Thymus (tissue), 11 donors: Measurements from ENCODE around the gene TNRC6A. TPM values are rescaled to one million over a fixed set of nuclear protein-coding genes. Genes with fewer than 3 reads are reported as not detected.
"Not testable (repeated sequence)": the region's sequence is repeated elsewhere in the genome, so short reads cannot be mapped to it uniquely, and the experiment has no call there.

ENCODE experiments used
- DNase-seq, 9 donors: peaks; one replicate each; pipeline ENCODE4 v3.0.0-alpha.2; 2013; ENCODE audit warnings: low spot score in 9 of 9, low read depth in 6 of 9, missing footprints in 1 of 9
- H3K27ac ChIP-seq, 2 donors: one replicate each; pipeline ENCODE4 v1.5.1; 2013; ENCODE audit warnings: control low read depth in 1 of 2, low read depth in 1 of 2, low read length in 1 of 2, mild to moderate bottlenecking in 1 of 2, moderate library complexity in 1 of 2
- H3K27me3 ChIP-seq, 2 donors: one replicate each; pipeline ENCODE4 v1.5.1; 2013; ENCODE audit warnings: low read length in 1 of 2; ENCODE audit not compliant: control insufficient read depth in 2 of 2, insufficient read depth in 1 of 2
- H3K36me3 ChIP-seq, 2 donors: one replicate each; pipeline ENCODE4 v1.5.1; 2013; ENCODE audit warnings: low read length in 1 of 2, mild to moderate bottlenecking in 1 of 2, moderate library complexity in 1 of 2; ENCODE audit not compliant: control insufficient read depth in 2 of 2, insufficient read depth in 2 of 2
- H3K4me1 ChIP-seq, 2 donors: one replicate each; pipeline ENCODE4 v1.5.1; 2013; ENCODE audit warnings: low read length in 2 of 2; ENCODE audit not compliant: control insufficient read depth in 2 of 2, insufficient read depth in 2 of 2
- H3K4me3 ChIP-seq, 2 donors: one replicate each; pipeline ENCODE4 v1.5.1; 2013; ENCODE audit warnings: low read length in 2 of 2, control low read depth in 1 of 2, mild to moderate bottlenecking in 1 of 2
- H3K9me3 ChIP-seq, 2 donors: one replicate each; pipeline ENCODE4 v1.5.1; 2013; ENCODE audit warnings: low read length in 1 of 2, mild to moderate bottlenecking in 1 of 2; ENCODE audit not compliant: control insufficient read depth in 2 of 2, insufficient read depth in 1 of 2
- WGBS: extraction: QIAGEN DNeasy Blood & Tissue Kit; methylation state at CpG from one replicate; pipeline ENCODE4 v1.1.7; 2013; 5-methylcytosine and 5-hydroxymethylcytosine counted together
- polyA plus RNA-seq: library from polyadenylated mRNA; stranded (reverse); fragments of 200-250 nt; gene quantifications from one replicate; pipeline ENCODE4 v1.2.3, GENCODE V29; 2013
- total RNA-seq: library from RNA; stranded (reverse); fragments of 120-200 nt; gene quantifications from one replicate; pipeline ENCODE4 v1.2.4, GENCODE V29; 2013
- donor health status: healthy.

TNRC6A gene
- total and polyA plus RNA-seq, 2 donors = 15.4 to 16.3 TPM

DNA sequence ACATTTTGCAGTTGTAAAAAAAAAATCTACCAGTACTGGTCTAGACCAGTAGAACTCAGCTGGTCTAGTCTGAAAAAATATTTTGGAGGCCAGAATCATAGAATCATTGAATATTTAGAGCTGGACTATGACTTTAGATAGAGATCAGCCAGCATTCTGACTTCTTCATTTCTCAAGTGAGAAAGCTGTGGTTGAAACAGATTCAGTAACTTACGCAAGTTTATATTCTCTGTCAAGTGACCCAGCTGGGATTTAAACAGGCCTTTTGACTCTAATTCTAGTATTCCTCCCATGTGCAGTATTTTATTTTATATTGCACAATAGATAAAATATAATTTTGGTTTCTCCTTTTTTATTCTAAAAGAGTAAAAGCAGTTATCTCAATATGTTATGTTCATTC is 4.9 kb downstream of the TNRC6A start:
- H3K4me3 ChIP-seq = no peak overlapping the region

DNA sequence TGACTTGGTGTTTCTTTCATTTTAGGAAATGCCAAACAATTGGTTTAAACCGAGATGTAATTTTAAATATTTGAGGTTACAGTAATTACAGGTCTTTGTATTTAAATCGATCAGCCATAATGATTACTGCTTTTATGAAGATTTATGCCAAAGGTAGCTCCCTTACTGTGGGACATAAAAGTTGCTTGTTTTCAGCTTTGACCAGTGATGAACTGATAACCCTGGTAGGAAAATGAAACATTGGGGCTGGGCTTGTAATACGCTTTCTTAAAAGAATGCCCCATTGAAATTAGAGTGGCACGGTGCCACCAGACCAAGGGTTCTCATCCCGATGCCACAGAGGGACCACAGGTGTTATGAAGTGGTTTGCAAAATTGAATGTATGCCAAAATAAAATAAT is 7.3 kb downstream of the TNRC6A start:
- no peak for DNase-seq
- Histone ChIP-seq H3K27me3 (no peaks in the 10 kb centered on the region), H3K4me1 (peaks cover 0 to 5% of the 10 kb centered on the region in 2 donors), H3K9me3 (no peaks in the 10 kb centered on the region), H3K27ac (no peak overlapping the region), H3K4me3 (no peak overlapping the region), H3K36me3 (peaks cover 11 to 13% of the 10 kb centered on the region in 2 donors)
- 78% methylated on average over 5 of the region's 5 CpGs for WGBS

More for the DNA sequence above, 4.9 kb downstream of the TNRC6A start:
- peaks cover 0 to 7% of the 10 kb centered on the region in 2 donors for H3K4me1 ChIP-seq
- WGBS = 97% methylated on average over 1 of the region's 1 CpG
- no peaks in the 10 kb centered on the region for H3K27me3 ChIP-seq
- peaks cover 11 to 13% of the 10 kb centered on the region in 2 donors for H3K36me3 ChIP-seq
- no peak overlapping the region for H3K27ac ChIP-seq
- DNase-seq = no peak
- H3K9me3 ChIP-seq = no peaks in the 10 kb centered on the region

DNA sequence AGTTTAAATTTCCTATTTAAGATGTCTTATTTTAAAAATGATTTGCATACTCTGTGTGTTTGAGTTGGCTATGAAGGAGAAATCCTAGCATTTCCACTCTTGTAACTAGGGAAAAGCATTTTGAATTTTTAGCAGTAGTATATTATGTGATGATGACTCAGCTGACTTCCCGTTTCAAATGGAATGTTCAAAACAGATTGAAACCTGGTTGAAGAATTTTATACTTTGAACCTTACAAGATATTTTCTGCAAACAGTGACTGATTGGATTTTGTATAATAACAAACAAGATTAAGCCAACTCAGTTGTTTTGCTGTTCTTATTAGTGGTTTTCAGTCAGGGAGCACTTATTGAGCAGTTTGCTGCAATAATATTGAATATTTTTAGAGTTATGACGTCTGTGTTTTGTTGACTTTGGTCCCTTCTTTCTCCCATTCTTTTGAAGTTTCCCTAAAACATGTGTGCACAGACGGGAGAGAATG is 8.0 kb downstream of the TNRC6A start:
- Histone ChIP-seq H3K4me3 (no peak overlapping the region), H3K27me3 (no peaks in the 10 kb centered on the region), H3K9me3 (no peaks in the 10 kb centered on the region), H3K36me3 (peaks cover 9 to 12% of the 10 kb centered on the region in 2 donors), H3K27ac (no peak overlapping the region), H3K4me1 (no peaks in the 10 kb centered on the region)
- 73% methylated on average over 3 of the region's 3 CpGs for WGBS
- DNase-seq = no peak

DNA sequence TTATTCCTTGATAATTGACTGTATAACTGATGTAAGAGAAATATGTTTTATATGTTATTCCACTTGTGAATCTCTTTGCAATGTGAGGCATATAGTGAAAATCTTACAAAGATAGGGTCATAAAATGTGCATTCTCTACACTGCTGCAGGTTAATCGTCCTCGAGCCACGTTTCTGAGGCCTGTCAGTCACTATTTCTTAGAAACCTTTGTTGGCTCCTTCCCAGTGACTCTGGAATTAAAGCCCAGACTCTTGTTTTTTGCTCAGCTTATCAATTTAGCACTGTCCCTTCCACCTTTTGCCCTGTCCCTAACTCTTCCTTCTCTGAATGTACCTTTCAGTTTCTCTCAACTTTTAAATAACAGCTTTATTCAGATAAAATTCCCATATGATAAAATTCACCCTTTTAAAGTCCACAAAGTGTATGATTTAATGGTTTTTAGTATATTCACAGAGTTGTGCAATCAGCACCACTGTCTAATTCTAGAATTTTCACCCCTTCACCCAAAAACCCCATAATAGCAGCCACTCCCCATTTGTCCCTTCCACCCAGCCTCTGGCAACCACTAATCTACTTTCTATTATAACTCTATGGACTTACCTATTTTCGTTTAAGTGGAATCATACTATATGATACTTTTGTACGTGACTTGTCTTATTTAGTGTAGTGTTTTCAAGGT is 8.6 kb downstream of the TNRC6A start:
- DNase-seq = no peak
- no peak overlapping the region for H3K27ac ChIP-seq
- 96% methylated on average over 5 of the region's 5 CpGs for WGBS
- no peaks in the 10 kb centered on the region for H3K27me3 ChIP-seq
- H3K36me3 ChIP-seq = peaks cover 4 to 6% of the 10 kb centered on the region in 2 donors
- no peaks in the 10 kb centered on the region for H3K9me3 ChIP-seq
- H3K4me1 ChIP-seq = no peaks in the 10 kb centered on the region
- H3K4me3 ChIP-seq = no peak overlapping the region

DNA sequence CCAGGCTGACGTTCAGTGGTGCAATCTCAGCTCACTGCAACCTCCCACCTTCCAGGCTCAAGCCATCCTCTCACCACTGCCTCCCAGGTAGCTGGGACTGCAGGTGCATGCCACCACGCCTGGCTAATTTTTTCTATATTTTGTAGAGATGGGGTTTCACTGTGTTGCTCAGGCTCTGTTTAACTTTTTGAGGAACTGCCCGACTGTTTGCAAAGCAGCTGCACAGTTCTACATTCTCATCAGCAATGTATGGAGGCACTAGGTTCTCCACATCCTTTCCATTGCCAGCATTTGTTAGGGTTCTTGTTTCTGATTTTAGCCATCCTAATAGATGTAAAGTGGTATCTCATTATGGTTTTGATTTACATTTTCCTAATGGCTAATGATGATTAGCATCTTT is 9.4 kb downstream of the TNRC6A start:
- H3K4me1 ChIP-seq = no peaks in the 10 kb centered on the region
- H3K9me3 ChIP-seq = no peaks in the 10 kb centered on the region
- H3K27ac ChIP-seq = no peak overlapping the region
- no peak overlapping the region for H3K4me3 ChIP-seq
- H3K27me3 ChIP-seq = no peaks in the 10 kb centered on the region
- H3K36me3 ChIP-seq = peaks cover 0 to 5% of the 10 kb centered on the region in 2 donors
- 92% methylated on average over 3 of the region's 3 CpGs for WGBS
- no peak for DNase-seq

DNA sequence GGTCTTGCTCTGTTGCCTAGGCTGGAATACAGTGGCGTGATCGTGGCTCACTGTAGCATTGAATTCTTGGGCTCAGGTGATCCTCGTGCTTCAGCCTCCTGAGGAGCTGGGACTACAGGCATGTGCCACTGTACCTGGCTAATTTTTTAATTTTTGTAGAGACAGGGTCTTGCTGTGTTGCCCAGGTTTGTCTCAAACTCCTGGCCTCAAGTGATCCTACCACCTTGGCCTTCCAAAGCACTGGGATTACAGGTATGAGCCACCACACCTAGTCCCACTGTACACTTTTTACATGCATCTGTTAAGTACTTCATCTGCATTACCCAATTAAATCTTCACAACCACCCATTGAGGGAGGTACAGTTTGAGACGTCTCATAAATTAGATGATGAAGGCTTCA is 12.4 kb downstream of the TNRC6A start:
- 98% methylated on average over 4 of the region's 4 CpGs for WGBS
- Histone ChIP-seq H3K4me3 (no peak overlapping the region), H3K4me1 (no peaks in the 10 kb centered on the region), H3K27ac (no peak overlapping the region), H3K36me3 (peaks cover 0 to 5% of the 10 kb centered on the region in 2 donors), H3K9me3 (no peaks in the 10 kb centered on the region), H3K27me3 (no peaks in the 10 kb centered on the region)
- no peak for DNase-seq

DNA sequence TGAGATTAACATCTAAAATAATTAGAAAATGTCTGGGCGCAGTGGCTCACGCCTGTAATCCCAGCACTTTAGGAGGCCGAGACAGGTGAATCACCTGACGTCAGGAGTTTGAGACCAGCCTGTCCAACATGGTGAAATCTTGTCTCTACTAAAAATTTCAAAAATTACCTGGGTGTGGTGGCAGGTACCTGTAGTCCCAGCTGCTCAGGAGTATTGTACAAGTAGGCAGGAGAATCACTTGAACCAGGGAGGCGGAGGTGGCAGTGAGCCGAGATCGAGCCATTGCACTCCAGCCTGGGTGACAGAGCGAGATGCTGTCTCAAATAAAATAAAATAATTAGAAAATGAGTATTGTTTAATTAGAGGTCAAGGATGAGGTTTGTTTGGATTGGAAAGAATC is 13.2 kb downstream of the TNRC6A start:
- not testable (repeated sequence) for H3K27me3 ChIP-seq, H3K27ac ChIP-seq, H3K9me3 ChIP-seq, H3K36me3 ChIP-seq, H3K4me1 ChIP-seq, H3K4me3 ChIP-seq, DNase-seq
- 97% methylated on average over 8 of the region's 8 CpGs for WGBS

DNA sequence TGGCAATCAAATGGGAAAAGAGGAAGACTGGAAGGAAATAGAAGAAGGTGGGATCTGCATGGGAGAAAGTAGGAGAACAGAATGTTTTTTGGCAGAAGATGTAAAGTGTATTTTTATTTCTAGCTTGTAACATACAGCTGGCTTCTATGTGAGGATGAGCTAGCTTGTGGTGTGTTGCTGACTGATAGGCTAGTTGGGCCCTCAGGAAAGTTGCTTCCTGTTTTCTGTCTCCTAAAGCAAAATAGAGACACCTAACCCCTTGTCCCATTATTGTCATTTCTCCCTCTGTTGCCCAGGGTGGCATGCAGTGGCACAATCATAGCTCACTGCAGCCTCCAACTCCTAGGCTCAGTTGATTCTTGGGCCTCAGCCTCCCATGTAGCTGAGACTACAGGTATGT is 15.9 kb downstream of the TNRC6A start:
- Histone ChIP-seq H3K27ac (no peak overlapping the region), H3K27me3 (no peaks in the 10 kb centered on the region), H3K4me3 (no peak overlapping the region), H3K4me1 (peaks cover 0 to 4% of the 10 kb centered on the region in 2 donors), H3K36me3 (peaks cover 0 to 5% of the 10 kb centered on the region in 2 donors), H3K9me3 (no peaks in the 10 kb centered on the region)
- DNase-seq = no peak

GRCh38 chr16:24745791-24746190 is 16.3 kb downstream of the TNRC6A start:
- no peaks in the 10 kb centered on the region for H3K9me3 ChIP-seq
- H3K4me3 ChIP-seq = no peak overlapping the region
- no peaks in the 10 kb centered on the region for H3K27me3 ChIP-seq
- peaks cover 0 to 4% of the 10 kb centered on the region in 2 donors for H3K4me1 ChIP-seq
- H3K27ac ChIP-seq = no peak overlapping the region
- 97% methylated on average over 2 of the region's 2 CpGs for WGBS
- no peak for DNase-seq
- peaks cover 0 to 5% of the 10 kb centered on the region in 2 donors for H3K36me3 ChIP-seq
